GM15510 (cell line): ENCODE data around the gene FAM117B.
A peak's percentile ranks its signal among the peaks of the same experiment; 100 is the strongest.

Experiments
- POLR2A ChIP-seq: IDR thresholded peaks from 3 replicates; pipeline ENCODE4 v1.6.1; 2011; ENCODE audit warnings: borderline replicate concordance; ENCODE audit not compliant: insufficient read length; ENCODE audit errors: extremely low read depth

The FAM117B gene

GRCh38 chr2:202627042-202627441 is 7.7 kb upstream of the FAM117B start:
- no peak for TF ChIP-seq POLR2A

- TF ChIP-seq POLR2A = no peak
These were observed 6.0 kb upstream of the FAM117B start for GRCh38 chr2:202628646-202629198.

GRCh38 chr2:202632682-202633290 is 2.0 kb upstream of the FAM117B start:
- no peak for TF ChIP-seq POLR2A

DNA sequence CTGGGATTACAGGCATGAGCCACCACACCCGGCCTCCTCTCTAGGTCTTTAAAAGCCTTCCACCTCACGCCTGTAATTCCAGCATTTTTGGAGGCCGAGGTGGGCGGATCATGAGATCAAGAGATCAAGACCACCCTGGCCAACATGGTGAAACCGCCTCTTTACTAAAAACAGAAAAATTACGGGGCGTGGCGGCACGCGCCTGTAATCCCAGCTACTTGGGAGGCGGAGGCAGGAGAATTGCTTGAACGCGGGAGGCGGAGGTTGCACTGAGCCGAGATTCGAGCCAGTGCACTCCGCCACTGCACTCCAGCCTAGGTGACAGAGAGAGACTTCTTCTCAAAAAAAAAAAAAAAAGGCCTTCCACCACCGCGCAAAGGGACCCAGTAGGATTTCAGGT is 1.3 kb upstream of the FAM117B start:
- no peak for TF ChIP-seq POLR2A

- TF ChIP-seq POLR2A = peak; percentile 53
These were observed 851 bp downstream of the FAM117B start for GRCh38 chr2:202635428-202636212.

DNA sequence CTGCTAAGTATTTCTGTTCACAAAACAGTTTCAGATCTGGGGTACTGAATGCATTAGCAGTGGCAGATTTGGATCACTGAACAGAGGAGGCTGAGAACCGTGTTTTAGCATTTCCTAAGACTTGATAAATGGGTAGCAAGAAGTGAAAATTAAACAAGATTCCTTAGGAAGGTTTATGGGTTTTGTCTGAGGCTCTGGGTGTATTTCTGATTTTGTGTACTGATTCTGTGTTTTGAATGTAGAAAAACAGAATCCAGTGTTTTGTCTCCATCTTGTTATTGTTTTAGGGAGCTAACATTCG is 1.4 kb downstream of the FAM117B start:
- no peak for TF ChIP-seq POLR2A

DNA sequence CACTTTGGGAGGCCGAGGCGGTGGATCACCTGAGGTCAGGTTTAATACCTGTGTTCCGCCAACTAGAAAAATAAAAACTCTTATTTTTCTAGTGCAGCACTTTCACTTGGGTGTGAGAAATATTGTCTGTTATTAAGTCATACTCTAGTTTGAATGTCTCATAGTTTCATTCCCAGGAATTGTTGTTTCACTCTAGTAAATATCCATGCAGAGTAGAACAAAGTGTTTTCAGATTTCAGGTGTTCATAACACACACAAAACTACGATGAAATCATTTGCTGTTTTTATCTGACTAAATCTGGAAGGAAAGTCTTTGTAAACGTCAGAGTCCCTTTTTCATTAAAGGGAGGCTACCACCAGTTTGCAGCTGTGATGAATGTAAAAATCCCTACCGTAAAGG is 4.0 kb downstream of the FAM117B start:
- no peak for TF ChIP-seq POLR2A

DNA sequence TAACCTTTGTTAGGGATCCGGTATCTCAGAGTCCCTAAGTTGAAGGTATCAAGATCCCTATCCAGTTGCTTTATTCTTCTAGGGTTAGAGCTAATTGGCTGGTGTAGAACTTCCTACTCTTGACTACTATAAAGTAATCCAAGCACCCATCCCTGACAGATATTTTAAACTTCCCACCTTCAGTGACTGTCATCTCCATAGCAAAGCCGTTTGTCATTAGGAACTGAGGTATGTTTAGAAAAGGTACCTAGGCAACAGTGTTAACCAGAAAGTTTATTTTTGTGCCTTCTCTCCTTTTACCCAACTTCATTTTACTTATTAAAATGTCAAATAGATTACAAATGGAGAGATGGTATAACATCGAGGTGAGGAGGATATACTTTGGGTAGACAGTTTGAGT is 4.5 kb downstream of the FAM117B start:
- no peak for TF ChIP-seq POLR2A

DNA sequence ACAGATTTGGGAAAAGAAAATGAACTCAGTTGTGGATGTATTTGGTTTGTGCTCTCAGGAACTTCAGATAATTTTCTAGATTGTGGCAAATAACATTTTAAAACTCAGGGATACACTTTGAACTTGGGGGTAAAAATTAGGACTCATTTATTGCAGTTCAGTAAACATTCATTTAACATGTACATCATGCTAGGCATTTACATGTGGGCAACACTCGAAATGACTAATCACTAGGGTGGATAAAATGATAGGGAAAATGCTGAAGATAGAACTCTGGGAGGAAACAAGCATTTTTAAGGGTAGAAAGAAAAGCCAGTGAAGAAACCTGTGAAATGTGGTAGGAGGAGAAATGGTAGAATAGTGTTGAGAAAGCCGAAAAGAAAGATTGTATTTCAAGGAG is 7.8 kb downstream of the FAM117B start:
- no peak for TF ChIP-seq POLR2A

GRCh38 chr2:202643012-202643858 is 8.5 kb downstream of the FAM117B start:
- TF ChIP-seq POLR2A = no peak

- no peak for TF ChIP-seq POLR2A
These were observed 17.4 kb downstream of the FAM117B start for GRCh38 chr2:202652119-202652518.

DNA sequence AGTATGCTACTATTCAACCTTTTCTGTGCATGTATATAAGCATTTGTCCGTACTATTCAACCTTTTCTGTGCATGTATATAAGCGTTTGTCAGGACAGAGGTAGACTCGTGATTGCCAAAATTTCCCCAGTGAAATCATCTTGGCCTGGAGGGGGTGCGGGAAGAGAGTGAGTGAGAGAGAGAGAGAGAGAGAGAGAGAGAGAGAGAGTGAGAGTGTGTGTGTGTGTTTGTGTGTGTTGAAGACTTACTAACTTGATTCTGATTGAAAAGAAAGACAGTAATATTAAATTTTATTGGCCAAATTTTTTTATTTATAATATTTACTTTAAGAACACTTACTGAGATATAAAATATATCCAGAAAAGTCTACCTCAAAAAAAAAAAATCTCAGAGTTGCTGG is 19.1 kb downstream of the FAM117B start:
- TF ChIP-seq POLR2A = no peak

DNA sequence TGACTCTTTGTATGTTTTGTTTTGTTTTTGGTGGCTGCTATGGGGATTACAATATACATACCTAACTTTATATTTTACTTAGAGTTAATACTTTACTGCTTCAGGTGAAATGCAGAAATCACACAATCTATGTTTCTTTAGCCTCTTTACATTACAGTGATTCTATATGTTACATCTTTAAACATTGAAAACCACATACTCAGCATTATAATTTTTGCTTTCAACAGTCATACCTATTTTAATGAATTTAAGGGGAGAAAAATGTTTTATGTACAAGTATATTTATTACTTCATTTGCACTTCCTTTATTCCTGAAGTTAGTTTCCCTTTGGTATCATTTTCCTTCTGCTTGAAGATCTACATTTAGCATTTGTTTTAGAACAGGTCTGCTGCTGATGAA is 23.1 kb downstream of the FAM117B start:
- no peak for TF ChIP-seq POLR2A

- TF ChIP-seq POLR2A = no peak
These were observed 26.0 kb downstream of the FAM117B start for GRCh38 chr2:202660796-202661195.

DNA sequence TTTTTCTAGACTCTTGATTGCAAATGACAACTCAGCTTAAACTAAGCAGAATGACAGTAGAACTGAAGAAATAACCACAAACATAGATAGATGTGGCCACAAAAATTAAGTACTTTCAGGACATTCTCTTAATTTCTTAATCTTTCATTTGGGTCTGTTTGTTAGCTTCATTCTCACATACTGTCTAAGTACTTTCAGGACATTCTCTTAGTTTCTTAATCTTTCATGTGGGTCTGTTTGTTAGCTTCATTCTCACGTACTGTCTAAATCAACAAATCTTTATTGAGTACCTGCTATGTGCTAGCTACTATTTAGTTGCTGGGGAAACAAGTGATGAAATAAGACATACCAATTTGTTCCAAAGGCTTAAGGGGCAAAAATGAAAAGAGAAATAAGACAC is 35.1 kb downstream of the FAM117B start:
- no peak for TF ChIP-seq POLR2A
